IMR-90 (cell line): Measurements from ENCODE around the gene TNRC6B. TPM values are rescaled to one million over a fixed set of nuclear protein-coding genes. Genes with fewer than 3 reads are reported as not detected.

Source experiments
- ATAC-seq: fragments of 200-7000 bp; cut with Tn5 transposase; 2 replicates; pipeline ENCODE4 v1.9.1; 2020; ENCODE audit warnings: low read depth, mild to moderate bottlenecking, moderate library complexity
- BruUV-seq: library from RNA; stranded (reverse); fragments of 400-500 nt; replicated peaks from 2 replicates; lab custom pipeline; 2021; lab: Mats Ljungman, UMichigan
- CTCF ChIA-PET: fragments of 300-600 bp; formaldehyde crosslinking; extraction: SDS; loops from one replicate; lab custom pipeline; 2021; ENCODE audit warnings: antibody characterized with exemption; lab: Yijun Ruan, JAX
- POLR2A ChIA-PET: fragments of 300-600 bp; sonication (Branson Sonifier 250); formaldehyde crosslinking; loops from one replicate; lab custom pipeline; 2022; ENCODE audit warnings: antibody characterized with exemption; ENCODE audit not compliant: unreplicated experiment; lab: Charles Lee
- DNase-seq: peaks from one replicate; pipeline ENCODE4 v3.0.0; 2013
- H2AFZ ChIP-seq: replicated peaks from 2 replicates; pipeline ENCODE3; 2013; ENCODE audit warnings: low read length, mild to moderate bottlenecking; ENCODE audit not compliant: poor library complexity
- H2AK5ac ChIP-seq: 2 replicates; pipeline ENCODE4 v1.6.1; 2013; ENCODE audit warnings: low read depth, low read length, inconsistent platforms
- H2AK9ac ChIP-seq: replicated peaks from 2 replicates; pipeline ENCODE3; 2013; ENCODE audit warnings: mild to moderate bottlenecking, low read depth, low read length, moderate library complexity; ENCODE audit not compliant: poor library complexity
- H2BK120ac ChIP-seq: 2 replicates; pipeline ENCODE4 v1.6.1; 2013; ENCODE audit warnings: low read depth, low read length, inconsistent platforms
- H2BK15ac ChIP-seq: 3 replicates; pipeline ENCODE4 v1.6.1; 2013; ENCODE audit warnings: low read depth, low read length, inconsistent platforms
- H2BK20ac ChIP-seq: 2 replicates; pipeline ENCODE4 v1.6.1; 2013; ENCODE audit warnings: low read depth, mild to moderate bottlenecking, inconsistent platforms, low read length, moderate library complexity
- H2BK5ac ChIP-seq: 2 replicates; pipeline ENCODE4 v1.6.1; 2013; ENCODE audit warnings: mild to moderate bottlenecking, low read depth, low read length, inconsistent platforms; ENCODE audit not compliant: poor library complexity, severe bottlenecking
- H3K14ac ChIP-seq: replicated peaks from 2 replicates; pipeline ENCODE4 v1.6.1; 2013; ENCODE audit warnings: low read depth, low read length, inconsistent platforms
- H3K18ac ChIP-seq: 2 replicates; pipeline ENCODE4 v1.6.1; 2013; ENCODE audit warnings: low read depth, low read length, control low read depth
- H3K23ac ChIP-seq: 2 replicates; pipeline ENCODE4 v1.6.1; 2013; ENCODE audit warnings: low read depth, low read length, inconsistent platforms
- H3K27ac ChIP-seq: 2 replicates; pipeline ENCODE4 v1.5.1; 2013; ENCODE audit warnings: mild to moderate bottlenecking, control low read depth, low read length; ENCODE audit not compliant: insufficient read depth
- H3K27me3 ChIP-seq: 2 replicates; pipeline ENCODE4 v1.6.1; 2013; ENCODE audit warnings: low read length; ENCODE audit not compliant: control insufficient read depth, insufficient read depth
- H3K36me3 ChIP-seq: 2 replicates; pipeline ENCODE4 v1.6.1; 2013; ENCODE audit warnings: low read length, mixed read lengths; ENCODE audit not compliant: control insufficient read depth, insufficient read depth
- H3K4ac ChIP-seq: 2 replicates; pipeline ENCODE4 v1.6.1; 2013; ENCODE audit warnings: low read depth, low read length, inconsistent platforms
- H3K4me1 ChIP-seq: 2 replicates; pipeline ENCODE4 v1.6.1; 2013; ENCODE audit warnings: low read length, mixed read lengths; ENCODE audit not compliant: control insufficient read depth, insufficient read depth
- H3K4me2 ChIP-seq: 2 replicates; pipeline ENCODE4 v1.6.1; 2013; ENCODE audit warnings: low read depth, mild to moderate bottlenecking, control low read depth, low read length, moderate library complexity
- H3K4me3 ChIP-seq: 2 replicates; pipeline ENCODE4 v1.5.1; 2013; ENCODE audit warnings: low read depth, mild to moderate bottlenecking, control low read depth, low read length, moderate library complexity; ENCODE audit not compliant: insufficient read depth
- H3K56ac ChIP-seq: 2 replicates; pipeline ENCODE4 v1.6.1; 2013; ENCODE audit warnings: low read length, inconsistent platforms; ENCODE audit not compliant: insufficient read depth; ENCODE audit errors: extremely low read depth
- H3K79me1 ChIP-seq, 2 experiments: 2 replicates each; pipeline ENCODE4 v1.6.1; 2013; ENCODE audit warnings: low read length in 2 of 2, inconsistent platforms in 1 of 2, low read depth in 1 of 2
- H3K9ac ChIP-seq: 2 replicates; pipeline ENCODE4 v1.6.1; 2013; ENCODE audit warnings: low read depth, low read length, control low read depth
- H3K9me1 ChIP-seq: 2 replicates; pipeline ENCODE4 v1.6.1; 2013; ENCODE audit warnings: low read length, inconsistent platforms; ENCODE audit not compliant: insufficient read depth
- H3K9me3 ChIP-seq: 2 replicates; pipeline ENCODE4 v1.6.1; 2013; ENCODE audit warnings: low read length; ENCODE audit not compliant: control insufficient read depth, insufficient read depth
- H4K20me1 ChIP-seq: 2 replicates; pipeline ENCODE4 v1.6.1; 2013; ENCODE audit warnings: low read length, inconsistent platforms; ENCODE audit not compliant: insufficient read depth
- H4K5ac ChIP-seq: 2 replicates; pipeline ENCODE4 v1.6.1; 2013; ENCODE audit warnings: mild to moderate bottlenecking, low read depth, low read length, control low read depth
- H4K8ac ChIP-seq, 2 experiments: 2 replicates each; pipeline ENCODE4 v1.6.1; 2013; ENCODE audit warnings: low read depth in 2 of 2, low read length in 2 of 2, control low read depth in 1 of 2, inconsistent platforms in 1 of 2
- H4K91ac ChIP-seq: 2 replicates; pipeline ENCODE4 v1.6.1; 2013; ENCODE audit warnings: low read depth, low read length, inconsistent platforms; ENCODE audit not compliant: insufficient read depth
- BHLHE40 ChIP-seq: fragments of 150-350 bp; IDR thresholded peaks from 2 replicates; pipeline ENCODE4 v1.6.1; 2016; ENCODE audit warnings: mild to moderate bottlenecking, low read depth, low read length
- CEBPB ChIP-seq: IDR thresholded peaks from 2 replicates; pipeline ENCODE4 v1.6.1; 2012; ENCODE audit warnings: low read depth, low read length, improper control_type of control experiment
- CHD1 ChIP-seq: IDR thresholded peaks from 2 replicates; pipeline ENCODE4 v1.6.1; 2012; ENCODE audit warnings: low read depth, low read length, improper control_type of control experiment
- CTCF ChIP-seq: conservative IDR thresholded peaks from 2 replicates; pipeline ENCODE4 v1.5.1; 2012; ENCODE audit warnings: mild to moderate bottlenecking, low read depth, low read length, improper control_type of control experiment
- ELK1 ChIP-seq: fragments of 150-350 bp; IDR thresholded peaks from 2 replicates; pipeline ENCODE4 v1.6.1; 2016; ENCODE audit warnings: low read depth, mild to moderate bottlenecking, low read length, moderate library complexity, borderline replicate concordance
- FOS ChIP-seq: fragments of 150-350 bp; IDR thresholded peaks from 2 replicates; pipeline ENCODE4 v1.6.1; 2016; ENCODE audit warnings: low read depth, low read length
- MAFK ChIP-seq: IDR thresholded peaks from 2 replicates; pipeline ENCODE4 v1.6.1; 2012; ENCODE audit warnings: low read depth, low read length, improper control_type of control experiment
- MAZ ChIP-seq: IDR thresholded peaks from 2 replicates; pipeline ENCODE4 v1.6.1; 2012; ENCODE audit warnings: low read depth, mild to moderate bottlenecking, low read length, improper control_type of control experiment, moderate library complexity, borderline replicate concordance
- MXI1 ChIP-seq: IDR thresholded peaks from 2 replicates; pipeline ENCODE4 v1.6.1; 2012; ENCODE audit warnings: low read depth, mild to moderate bottlenecking, low read length, moderate library complexity, borderline replicate concordance
- NFE2L2 ChIP-seq: fragments of 150-350 bp; IDR thresholded peaks from 2 replicates; pipeline ENCODE4 v1.6.1; 2016; ENCODE audit warnings: low read depth, mild to moderate bottlenecking, low read length
- POLR2A ChIP-seq: IDR thresholded peaks from 2 replicates; pipeline ENCODE4 v1.6.1; 2012; ENCODE audit warnings: mild to moderate bottlenecking, low read depth, low read length
- RAD21 ChIP-seq: IDR thresholded peaks from 2 replicates; pipeline ENCODE4 v1.6.1; 2012; ENCODE audit warnings: low read length, improper control_type of control experiment
- RCOR1 ChIP-seq: IDR thresholded peaks from 2 replicates; pipeline ENCODE4 v1.6.1; 2012; ENCODE audit warnings: mild to moderate bottlenecking, low read length, improper control_type of control experiment; ENCODE audit not compliant: insufficient replicate concordance
- SMC3 ChIP-seq: fragments of 150-350 bp; IDR thresholded peaks from 2 replicates; pipeline ENCODE4 v1.6.1; 2016; ENCODE audit warnings: low read depth, mild to moderate bottlenecking, antibody characterized with exemption, low read length, moderate library complexity
- USF2 ChIP-seq: fragments of 150-350 bp; IDR thresholded peaks from 2 replicates; pipeline ENCODE4 v1.6.1; 2017; ENCODE audit warnings: mild to moderate bottlenecking, antibody characterized with exemption, low read length, low read depth
- WGBS, 2 experiments: methylation state at CpG; one replicate each; pipeline versions ENCODE4 v1.1.5 to v1.1.7; 2013; ENCODE audit warnings: missing lambda C conversion rate in 2 of 2; ENCODE audit not compliant: insufficient read length in 1 of 2; ENCODE audit errors: extremely low coverage in 2 of 2; 5-methylcytosine and 5-hydroxymethylcytosine counted together
- dilution Hi-C: fragments of 300-500 bp; cut with HindIII; formaldehyde crosslinking; loops from one replicate; pipeline ENCODE4 v1.14.3; 2018; ENCODE audit warnings: low sequenced_read_pairs; ENCODE audit not compliant: unreplicated experiment
- in situ Hi-C: fragments of 300-500 bp; cut with MboI; formaldehyde crosslinking; loops from 3 replicates; pipeline ENCODE4 v1.14.3; 2019; ENCODE audit warnings: low sequenced_read_pairs, inconsistent platforms, mixed read lengths
- intact Hi-C: fragments of 100-400 bp; cut with micrococcal nuclease; formaldehyde crosslinking; loops from 2 replicates; pipeline ENCODE4 v1.10.0; 2022
- polyA plus RNA-seq, 3 experiments: library from polyadenylated mRNA; depleted of rRNA; stranded (reverse); fragments of >200 nt; gene quantifications; 2 replicates each; pipeline ENCODE4 v1.2.3, GENCODE V29; 2012; ENCODE audit warnings: low replicate concordance in 1 of 3
- total RNA-seq: library from RNA; depleted of rRNA; stranded (reverse); fragments of >200 nt; gene quantifications from 2 replicates; pipeline ENCODE4 v1.2.3, GENCODE V29; 2012

The TNRC6B gene
- total and polyA plus RNA-seq, 2 of the 4 experiments (the other 2 are of a cell fraction) = 3.9 to 17.0 TPM

- no peak for ATAC-seq
- H3K27ac ChIP-seq = peak overlapping the region; percentile 10; the same call in 1 of the 2 replicates
- H4K20me1 ChIP-seq = peaks cover 7% of the 10 kb centered on the region; the same call in 1 of the 2 replicates
- peak overlapping the region; percentile 87; the same call in 1 of the 2 replicates for H3K23ac ChIP-seq
- no peaks in the 10 kb centered on the region for H3K9me3 ChIP-seq
- peaks cover 0 to 29% of the 10 kb centered on the region in 2 experiments; a peak in 2 of 4 replicates for H3K79me1 ChIP-seq
- peaks cover 30% of the 10 kb centered on the region for H3K36me3 ChIP-seq
- POLR2A ChIA-PET = interaction anchor here (0.5 kb wide), 1 partner anchor 741 kb away, joined by 5 read pairs; no protein-coding TSS in a partner anchor
- no peak for DNase-seq
- in situ Hi-C loops = no loop called here
- no peaks in the 10 kb centered on the region for H3K27me3 ChIP-seq
- H3K4me2 ChIP-seq = no peak overlapping the region
- H4K5ac ChIP-seq = no peak overlapping the region
- peak overlapping the region; percentile 84 for H2BK120ac ChIP-seq
- no peak overlapping the region for H2AFZ ChIP-seq
- H2BK5ac ChIP-seq = peak overlapping the region; percentile 73
- no peak overlapping the region for H3K9ac ChIP-seq
- peaks cover 10% of the 10 kb centered on the region for H3K4me1 ChIP-seq
- dilution Hi-C loops = no loop called here
- intact Hi-C loops = no loop called here
- CTCF ChIA-PET = no interaction called here
- H3K14ac ChIP-seq = peak overlapping the region; percentile 79; the same call in 1 of the 2 replicates
- H3K18ac ChIP-seq = no peak overlapping the region; the same call in 1 of the 2 replicates
- BruUV-seq = no TSS peak
- H2BK20ac ChIP-seq = peak overlapping the region; percentile 84
- H3K4ac ChIP-seq = peak overlapping the region; percentile 67
- 0 out of 4 replicates have a peak overlapping the region, but pooled peaks of 1 of the 2 experiments have one; percentile 19 for H4K8ac ChIP-seq
- WGBS, 2 experiments = no CpG with 5 or more reads among the region's 6 CpGs
- peaks cover 20% of the 10 kb centered on the region for H3K9me1 ChIP-seq
- no peak overlapping the region for H2AK9ac ChIP-seq
- no peak overlapping the region for H3K4me3 ChIP-seq
- H3K56ac ChIP-seq = no peak overlapping the region
- H2AK5ac ChIP-seq = peak overlapping the region; percentile 57; the same call in 1 of the 2 replicates
- peak overlapping the region; percentile 59; the same call in 1 of the 2 replicates for H4K91ac ChIP-seq
- peak overlapping the region; percentile 18; the same call in 1 of the 3 replicates for H2BK15ac ChIP-seq
- no peak for TF ChIP-seq BHLHE40
- TF ChIP-seq MAFK = no peak
- TF ChIP-seq USF2 = no peak
- TF ChIP-seq RAD21 = no peak
- no peak for TF ChIP-seq NFE2L2
- TF ChIP-seq CHD1 = no peak
- no peak for TF ChIP-seq POLR2A
- TF ChIP-seq MAZ = no peak
- no peak for TF ChIP-seq CTCF
- no peak for TF ChIP-seq RCOR1
- TF ChIP-seq ELK1 = no peak
- no peak for TF ChIP-seq CEBPB
- no peak for TF ChIP-seq FOS
- TF ChIP-seq SMC3 = no peak
- no peak for TF ChIP-seq MXI1
These were observed 131.4 kb downstream of the TNRC6B start for GRCh38 chr22:40308999-40309573.
